Measurements from ENCODE around the gene EMC8.
A peak's percentile ranks its signal among the peaks of the same experiment; 100 is the strongest.

EMC8 gene

GRCh38 chr16:85822145-85822544 is 22.8 kb upstream of the EMC8 start:
- H3K79me2 ChIP-seq (ENCODE audit: low read length) = no peaks in the 10 kb centered on the region
- H3K36me3 ChIP-seq (replicated peaks; ENCODE audit: low read depth, low read length) = peaks cover 2% of the 10 kb centered on the region
- TF ChIP-seq EZH2phosphoT487 (IDR thresholded peaks at IDR 0.05; ENCODE audit: low read depth) (no peak), CTCF (IDR thresholded peaks at IDR 0.05; ENCODE audit: low read depth, low read length) (no peak)
- H4K20me1 ChIP-seq (ENCODE audit: insufficient read depth, low read length) = no peaks in the 10 kb centered on the region
- no peak overlapping the region for H3K9ac ChIP-seq (ENCODE audit: low read length)
- H3K9me3 ChIP-seq (ENCODE audit: insufficient read depth, low read length) = no peaks in the 10 kb centered on the region
- no peak overlapping the region for H3K4me3 ChIP-seq (ENCODE audit: low read length)
- H3K4me1 ChIP-seq (ENCODE audit: low read length) = peaks cover 35% of the 10 kb centered on the region
- H3K4me2 ChIP-seq (ENCODE audit: low read length) = peak overlapping the region; percentile 54; the same call in 1 of the 2 replicates
- no peak overlapping the region for H3K27ac ChIP-seq (ENCODE audit: low read length)
- no peak overlapping the region for H2AFZ ChIP-seq (ENCODE audit: low read depth, low read length)
- peaks cover 19% of the 10 kb centered on the region for H3K27me3 ChIP-seq (ENCODE audit: low read depth, low read length)

- peaks cover 19% of the 10 kb centered on the region for H3K27me3 ChIP-seq (ENCODE audit: low read depth, low read length)
- peaks cover 2% of the 10 kb centered on the region for H3K36me3 ChIP-seq (replicated peaks; ENCODE audit: low read depth, low read length)
- peak overlapping the region; percentile 12; the same call in 1 of the 2 replicates for H3K4me3 ChIP-seq (ENCODE audit: low read length)
- H3K4me1 ChIP-seq (ENCODE audit: low read length) = peaks cover 35% of the 10 kb centered on the region
- H3K27ac ChIP-seq (ENCODE audit: low read length) = no peak overlapping the region
- H3K9ac ChIP-seq (ENCODE audit: low read length) = no peak overlapping the region
- H3K79me2 ChIP-seq (ENCODE audit: low read length) = no peaks in the 10 kb centered on the region
- H2AFZ ChIP-seq (ENCODE audit: low read depth, low read length) = 0 out of 2 replicates have a peak overlapping the region, but pooled peaks have one; percentile 42
- no peaks in the 10 kb centered on the region for H4K20me1 ChIP-seq (ENCODE audit: insufficient read depth, low read length)
- H3K9me3 ChIP-seq (ENCODE audit: insufficient read depth, low read length) = no peaks in the 10 kb centered on the region
- TF ChIP-seq EZH2phosphoT487 (IDR thresholded peaks at IDR 0.05; ENCODE audit: low read depth) (no peak), CTCF (IDR thresholded peaks at IDR 0.05; ENCODE audit: low read depth, low read length) (peak; percentile 98)
- peak overlapping the region; percentile 54 for H3K4me2 ChIP-seq (ENCODE audit: low read length)
Measured at GRCh38 chr16:85821390-85822135, 22.2 kb upstream of the EMC8 start.

DNA sequence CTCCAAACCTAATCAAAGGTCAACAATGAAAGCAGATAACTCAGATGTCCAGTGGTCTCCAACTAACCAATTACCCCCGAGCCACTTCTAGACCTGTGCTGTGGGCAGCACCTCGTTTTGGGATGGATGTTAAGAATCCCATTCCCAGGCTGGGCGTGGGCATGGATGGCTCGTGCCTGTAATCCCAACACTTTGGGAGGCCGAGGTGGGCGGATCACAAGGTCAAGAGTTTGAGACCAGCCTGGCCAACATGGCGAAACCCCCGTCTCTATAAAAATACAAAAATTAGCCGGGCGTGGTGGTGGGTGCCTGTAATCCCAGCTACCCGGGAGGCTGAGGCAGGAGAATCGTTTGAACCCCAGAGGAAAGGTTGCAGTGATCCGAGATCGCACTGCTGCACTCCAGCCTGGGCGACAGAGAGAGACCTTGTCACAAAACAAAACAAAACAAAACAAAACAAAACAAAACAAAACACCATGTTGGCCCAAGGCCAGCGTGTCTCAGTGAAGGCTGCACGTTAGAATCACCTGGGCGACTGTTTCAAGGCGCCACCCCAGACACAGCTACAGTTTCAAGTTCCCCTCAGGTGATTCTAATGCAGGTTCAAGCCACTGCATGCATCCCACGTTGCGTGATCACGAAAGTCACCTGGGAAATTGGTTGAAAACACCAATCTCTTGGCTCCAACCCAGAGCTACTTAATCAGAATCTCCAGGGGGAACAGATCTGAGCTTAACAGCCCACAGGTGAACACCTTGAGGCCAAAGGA is 21.4 kb upstream of the EMC8 start:
- Histone ChIP-seq H3K9me3 (ENCODE audit: insufficient read depth, low read length) (no peaks in the 10 kb centered on the region), H3K4me3 (ENCODE audit: low read length) (no peak overlapping the region), H3K4me1 (ENCODE audit: low read length) (peaks cover 35% of the 10 kb centered on the region), H3K79me2 (ENCODE audit: low read length) (no peaks in the 10 kb centered on the region), H3K27ac (ENCODE audit: low read length) (no peak overlapping the region), H2AFZ (ENCODE audit: low read depth, low read length) (no peak overlapping the region), H3K4me2 (ENCODE audit: low read length) (peak overlapping the region; percentile 37), H3K9ac (ENCODE audit: low read length) (no peak overlapping the region), H3K27me3 (ENCODE audit: low read depth, low read length) (peaks cover 19% of the 10 kb centered on the region), H4K20me1 (ENCODE audit: insufficient read depth, low read length) (no peaks in the 10 kb centered on the region), H3K36me3 (replicated peaks; ENCODE audit: low read depth, low read length) (peaks cover 2% of the 10 kb centered on the region)
- TF ChIP-seq EZH2phosphoT487 (IDR thresholded peaks at IDR 0.05; ENCODE audit: low read depth) (no peak), CTCF (IDR thresholded peaks at IDR 0.05; ENCODE audit: low read depth, low read length) (no peak)

DNA sequence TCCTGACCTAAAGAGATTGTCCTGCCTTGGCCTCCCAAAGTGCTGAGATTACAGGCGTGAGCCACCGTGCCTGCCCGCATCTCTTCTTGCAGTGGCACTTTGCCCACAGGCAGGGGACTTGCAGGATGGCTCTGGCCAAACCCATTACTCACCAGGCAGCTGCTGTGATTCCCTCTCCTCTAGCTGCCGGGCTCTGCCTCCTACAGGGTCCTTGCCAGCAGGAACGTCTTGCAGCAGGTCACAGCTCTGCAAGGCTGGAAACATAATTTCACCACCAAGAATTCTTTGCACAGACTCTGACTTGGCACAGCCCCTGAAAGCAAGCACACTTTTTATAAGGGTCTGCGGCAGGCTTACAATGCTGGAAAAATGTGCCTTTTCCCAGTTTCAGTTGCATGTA is 20.4 kb upstream of the EMC8 start:
- Histone ChIP-seq H3K79me2 (ENCODE audit: low read length) (no peaks in the 10 kb centered on the region), H3K4me3 (ENCODE audit: low read length) (no peak overlapping the region), H2AFZ (ENCODE audit: low read depth, low read length) (no peak overlapping the region), H4K20me1 (ENCODE audit: insufficient read depth, low read length) (no peaks in the 10 kb centered on the region), H3K27me3 (ENCODE audit: low read depth, low read length) (peaks cover 27% of the 10 kb centered on the region), H3K27ac (ENCODE audit: low read length) (no peak overlapping the region), H3K4me1 (ENCODE audit: low read length) (peaks cover 29% of the 10 kb centered on the region), H3K9me3 (ENCODE audit: insufficient read depth, low read length) (no peaks in the 10 kb centered on the region), H3K36me3 (replicated peaks; ENCODE audit: low read depth, low read length) (peaks cover 2% of the 10 kb centered on the region), H3K9ac (ENCODE audit: low read length) (no peak overlapping the region), H3K4me2 (ENCODE audit: low read length) (no peak overlapping the region)
- TF ChIP-seq CTCF (IDR thresholded peaks at IDR 0.05; ENCODE audit: low read depth, low read length) (no peak), EZH2phosphoT487 (IDR thresholded peaks at IDR 0.05; ENCODE audit: low read depth) (no peak)

All from OCI-LY3 (cell line).